HG03280 (cell line): Measurements from ENCODE around the gene VMP1.
"Not testable (repeated sequence)": the region's sequence is repeated elsewhere in the genome, so short reads cannot be mapped to it uniquely, and the experiment has no call there.

Experiments used
- ATAC-seq: cut with Tn5 transposase; IDR thresholded peaks from one replicate; pipeline ENCODE4 v1.9.1; 2021; ENCODE audit warnings: mild to moderate bottlenecking, moderate library complexity; ENCODE audit not compliant: unreplicated experiment

Gene VMP1

DNA sequence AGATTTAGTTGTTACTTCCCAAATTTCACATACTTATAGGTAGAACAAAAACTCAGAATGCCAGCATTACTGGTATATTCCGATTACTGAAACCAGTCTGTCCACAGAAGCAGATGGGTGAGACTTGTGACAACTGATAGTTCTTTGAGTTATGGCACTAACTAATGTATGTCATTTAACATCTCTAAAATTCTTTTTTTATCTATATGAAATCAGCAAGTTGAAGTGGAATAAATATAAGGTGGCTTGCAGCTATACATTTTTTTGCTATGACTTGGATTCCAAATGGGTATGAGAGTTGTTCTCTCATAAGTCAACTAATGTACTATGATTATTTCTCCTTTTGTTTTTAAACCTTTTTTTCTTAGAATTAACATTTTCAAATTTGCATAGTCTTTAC lies 69.1 kb downstream of the VMP1 start:
- ATAC-seq: no peak

DNA sequence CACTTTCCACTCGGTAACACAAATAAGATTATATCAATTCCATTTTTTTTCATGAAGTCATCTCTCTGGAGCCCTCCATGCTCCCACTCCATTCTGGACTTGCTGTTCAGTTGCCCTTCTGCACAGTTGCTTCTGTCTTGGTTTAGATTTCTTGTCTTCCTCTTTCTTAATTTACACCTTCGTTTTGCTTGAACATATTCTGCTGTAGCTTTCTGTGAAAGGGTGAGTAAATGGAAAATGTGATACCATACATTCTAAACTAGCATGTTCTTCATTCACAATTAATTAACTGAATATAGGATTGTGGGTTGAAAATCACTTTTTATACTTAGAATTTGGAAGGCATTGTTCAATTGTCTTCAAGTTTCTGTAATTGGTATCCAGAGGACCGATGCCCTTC lies 69.6 kb downstream of the VMP1 start:
- no peak for ATAC-seq

DNA sequence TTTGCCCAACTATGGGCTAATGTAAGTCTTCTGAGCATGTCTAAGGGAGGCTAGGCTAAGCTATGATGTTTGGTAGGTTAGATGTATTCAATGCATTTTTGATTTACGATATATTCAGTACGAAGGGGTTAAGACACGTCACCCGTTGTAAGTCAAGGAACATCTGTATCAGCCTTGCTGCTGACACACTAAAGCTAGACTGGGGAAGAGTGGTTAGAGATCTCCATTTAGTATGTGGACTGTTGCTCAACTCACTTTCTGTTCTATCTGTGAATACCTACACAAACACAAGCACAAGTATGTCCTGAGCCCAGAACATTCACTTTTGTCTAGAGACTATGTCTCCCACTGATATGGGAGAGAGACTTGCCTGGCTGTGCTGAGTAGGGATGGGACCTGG lies 71.5 kb downstream of the VMP1 start:
- ATAC-seq: no peak

DNA sequence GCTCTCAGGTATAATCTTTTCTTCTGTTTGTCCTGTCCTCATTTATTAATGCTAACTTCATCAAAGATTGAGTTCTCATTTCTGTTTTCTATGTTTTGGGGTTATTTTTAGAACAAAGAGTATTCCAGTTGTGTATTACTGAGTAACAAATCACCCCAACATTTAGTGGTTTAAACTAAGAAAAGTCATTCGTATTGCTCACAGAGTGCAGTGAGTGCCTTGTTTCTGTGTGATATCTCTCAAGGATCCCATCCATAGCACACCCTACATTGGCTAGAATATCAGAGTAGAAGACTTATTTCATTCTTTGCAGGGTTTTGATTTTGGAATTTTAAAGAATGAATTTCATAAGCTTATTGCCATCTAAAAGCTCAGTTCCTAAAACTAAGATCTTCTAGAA lies 72.1 kb downstream of the VMP1 start:
- no peak for ATAC-seq

DNA sequence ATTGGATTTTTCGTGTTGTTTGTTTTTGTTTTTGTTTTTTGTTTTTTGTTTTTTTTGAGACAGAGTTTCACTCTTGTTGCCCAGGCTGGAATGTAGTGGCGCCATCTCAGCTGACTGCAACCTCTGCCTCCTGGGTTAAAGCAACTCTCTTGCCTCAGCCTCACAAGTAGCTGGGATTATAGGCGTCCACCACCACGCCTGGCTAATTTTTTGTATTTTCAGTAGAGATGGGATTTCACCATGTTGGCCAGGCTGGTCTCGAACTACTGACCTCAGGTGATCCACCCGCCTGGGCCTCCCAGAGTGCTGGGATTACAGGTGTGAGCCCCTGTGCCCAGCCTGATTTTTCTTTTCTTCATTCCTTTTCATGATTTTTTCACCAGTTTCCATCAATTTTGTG lies 73.1 kb downstream of the VMP1 start:
- ATAC-seq: not testable (repeated sequence)

DNA sequence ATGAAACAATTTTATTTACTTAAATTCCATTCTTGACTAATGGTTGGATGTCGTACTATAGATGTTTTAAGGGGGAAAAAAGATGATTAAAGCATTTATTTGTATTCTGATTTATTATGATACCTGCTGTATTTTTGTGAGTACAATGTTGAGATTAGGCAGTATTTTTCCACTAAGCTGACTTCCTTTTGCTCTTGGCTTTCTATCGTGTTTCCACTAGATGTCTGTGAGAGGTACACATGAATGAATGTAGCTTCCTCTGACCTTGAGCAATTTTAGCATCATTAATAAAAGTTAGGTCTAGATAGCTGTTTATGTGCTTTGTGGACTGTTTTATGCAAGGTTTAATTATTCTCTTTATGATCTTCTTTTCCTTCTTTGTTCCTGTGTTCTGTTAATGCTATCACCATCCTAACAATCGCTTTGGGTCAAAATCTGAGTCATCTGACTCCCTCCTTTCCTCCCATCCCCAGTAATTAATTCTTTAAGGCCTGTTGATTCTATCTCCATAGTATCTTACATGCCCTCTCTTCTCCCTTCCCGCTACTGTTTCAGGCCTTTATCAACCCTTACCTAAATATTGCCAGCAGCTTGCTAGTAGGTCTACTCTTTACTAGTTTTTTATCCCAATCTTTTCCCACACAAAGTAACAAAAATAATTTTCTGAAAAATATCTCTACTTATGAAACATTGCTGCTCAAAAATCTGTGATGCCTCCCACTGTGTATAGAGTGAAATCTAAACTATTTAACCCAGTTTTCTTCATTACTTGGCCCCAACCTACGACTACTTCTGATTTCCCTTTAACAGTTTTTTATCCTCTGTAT lies 76.0 kb downstream of the VMP1 start:
- no peak for ATAC-seq

DNA sequence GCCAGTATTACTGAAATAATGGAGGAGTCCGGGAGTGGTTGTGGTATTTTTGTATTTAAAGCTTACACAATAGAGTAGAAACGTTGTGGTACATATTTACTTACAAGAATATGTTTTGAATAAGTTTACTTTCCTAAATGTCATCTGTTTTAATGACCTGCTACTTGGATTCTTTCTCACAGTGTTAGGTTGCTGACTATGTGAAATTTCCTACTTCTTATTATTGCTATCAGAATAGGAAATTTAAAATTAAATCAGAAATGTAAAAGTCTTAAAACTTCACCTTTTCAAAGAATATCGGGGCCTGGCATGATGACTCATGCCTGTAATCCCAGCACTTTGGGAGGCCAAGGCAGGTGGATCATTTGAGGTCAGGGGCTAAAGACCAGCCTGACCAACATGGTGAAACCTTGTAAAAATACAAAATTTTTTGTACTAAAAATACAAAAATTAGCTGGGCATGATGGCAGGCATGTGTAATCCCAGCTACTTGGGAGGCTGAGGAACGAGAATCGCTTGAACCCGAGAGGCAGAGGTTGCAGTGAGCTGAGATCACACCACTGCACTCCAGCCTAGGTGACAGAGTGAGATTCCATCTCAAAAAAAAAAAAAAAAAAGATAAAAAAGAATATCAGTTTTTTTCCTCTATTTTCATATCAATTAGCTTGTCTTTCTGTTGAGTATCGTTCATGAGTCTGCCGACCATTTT lies 77.8 kb downstream of the VMP1 start:
- no peak for ATAC-seq

DNA sequence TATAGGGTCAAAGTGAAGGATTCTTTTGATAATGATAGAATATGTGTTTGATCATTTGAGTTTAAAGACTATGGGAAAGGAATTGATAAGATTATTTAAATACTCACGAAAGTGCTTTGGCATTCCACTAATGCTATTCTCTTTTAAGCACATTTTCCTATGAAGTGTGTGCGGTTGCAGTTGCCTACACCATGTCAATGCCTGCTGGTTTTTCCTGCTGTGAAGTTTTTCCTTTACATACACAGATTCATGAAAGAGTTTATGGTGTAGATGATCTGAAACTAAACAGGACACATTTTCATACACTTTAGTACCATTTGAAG lies 78.7 kb downstream of the VMP1 start:
- ATAC-seq: no peak

DNA sequence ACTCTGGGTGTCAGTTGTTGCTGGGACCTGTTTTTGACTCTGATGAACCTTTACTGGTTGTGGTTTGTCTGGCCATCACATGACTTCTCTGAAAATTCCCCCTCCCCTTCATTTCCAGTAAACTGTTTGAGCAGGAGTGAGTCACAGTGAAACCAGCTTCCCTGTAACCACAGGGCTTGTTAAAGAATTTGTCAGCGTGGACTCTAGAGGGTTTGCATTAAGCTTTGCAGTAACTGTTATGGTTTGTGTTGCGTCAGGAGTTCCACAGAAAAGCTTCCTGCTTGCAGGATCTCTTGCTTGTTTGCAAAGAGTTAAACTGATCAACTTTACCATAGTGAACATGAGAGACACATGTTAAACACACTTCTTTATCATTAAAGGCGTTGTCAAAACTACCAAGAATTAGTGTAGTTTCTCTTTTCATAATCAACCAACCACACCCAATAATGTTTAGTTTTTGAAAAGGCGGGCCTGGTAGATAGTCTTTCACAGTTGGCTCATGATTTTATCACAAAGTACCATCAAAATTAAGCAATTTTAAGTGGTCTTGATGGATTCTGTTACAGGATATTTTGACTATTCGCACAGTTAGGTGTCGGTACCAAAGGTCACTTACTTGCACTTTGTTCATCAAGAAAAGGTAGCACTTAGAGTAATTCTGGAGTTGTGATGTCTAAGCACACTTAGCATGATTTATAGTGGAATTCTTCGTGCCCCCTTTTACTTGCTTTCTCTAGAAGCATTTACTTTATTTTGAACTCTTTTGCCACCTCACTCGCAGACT lies 79.3 kb downstream of the VMP1 start:
- peak; percentile 87 for ATAC-seq

DNA sequence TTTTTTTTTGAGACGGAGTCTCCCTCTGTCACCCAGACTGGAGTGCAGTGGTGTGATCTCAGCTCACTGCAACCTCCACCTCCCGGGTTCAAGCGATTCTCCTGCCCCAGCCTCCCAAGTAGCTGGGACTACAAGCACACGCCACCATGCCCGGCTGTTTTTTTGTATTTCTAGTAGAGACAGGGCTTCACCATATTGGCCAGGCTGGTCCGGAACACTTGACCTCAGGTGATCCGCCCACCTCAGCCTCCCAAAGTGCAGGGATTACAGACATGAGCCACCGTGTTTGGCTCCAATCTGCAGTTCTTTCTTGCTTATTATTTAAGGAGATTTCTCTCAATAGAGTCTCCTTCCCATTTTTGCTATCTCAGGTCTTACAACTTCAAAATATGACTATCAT lies 82.4 kb downstream of the VMP1 start:
- ATAC-seq: not testable (repeated sequence)

DNA sequence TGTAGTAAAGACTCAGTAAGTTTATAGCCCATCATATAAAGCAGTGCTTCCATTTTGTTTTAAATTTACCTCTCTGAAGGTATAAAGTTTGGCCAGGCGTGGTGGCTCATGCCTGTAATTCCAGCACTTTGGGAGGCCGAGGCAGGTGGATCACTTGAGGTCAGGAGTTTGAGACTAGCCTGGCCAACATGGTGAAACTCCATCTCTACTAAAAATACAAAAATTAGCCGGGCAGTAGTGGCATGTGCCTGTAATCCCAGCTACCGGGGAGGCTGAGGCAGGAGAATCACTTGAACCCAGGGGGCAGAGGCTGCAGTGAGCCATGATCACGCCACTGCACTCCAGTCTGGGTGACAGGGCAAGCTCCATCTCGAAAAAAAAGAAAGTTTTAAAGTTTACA lies 83.0 kb downstream of the VMP1 start:
- ATAC-seq: not testable (repeated sequence)

DNA sequence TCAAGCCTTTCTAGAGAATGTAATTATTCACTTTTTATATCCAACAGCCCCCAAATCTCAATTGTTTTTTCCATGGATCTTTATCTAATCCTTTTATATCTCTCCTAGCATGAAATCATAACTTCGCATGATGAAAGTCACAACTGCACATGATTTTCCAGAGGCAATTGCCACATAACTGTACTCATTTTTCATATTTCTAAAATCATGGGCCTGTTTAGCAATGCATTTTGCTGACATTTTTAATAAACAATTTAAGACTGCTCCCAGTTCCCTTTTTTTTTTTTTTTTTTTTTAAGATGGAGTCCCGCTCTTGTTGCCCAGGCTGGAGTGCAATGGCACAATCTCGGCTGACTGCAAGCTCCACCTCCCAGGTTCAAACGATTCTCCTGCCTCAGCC lies 83.5 kb downstream of the VMP1 start:
- no peak for ATAC-seq

DNA sequence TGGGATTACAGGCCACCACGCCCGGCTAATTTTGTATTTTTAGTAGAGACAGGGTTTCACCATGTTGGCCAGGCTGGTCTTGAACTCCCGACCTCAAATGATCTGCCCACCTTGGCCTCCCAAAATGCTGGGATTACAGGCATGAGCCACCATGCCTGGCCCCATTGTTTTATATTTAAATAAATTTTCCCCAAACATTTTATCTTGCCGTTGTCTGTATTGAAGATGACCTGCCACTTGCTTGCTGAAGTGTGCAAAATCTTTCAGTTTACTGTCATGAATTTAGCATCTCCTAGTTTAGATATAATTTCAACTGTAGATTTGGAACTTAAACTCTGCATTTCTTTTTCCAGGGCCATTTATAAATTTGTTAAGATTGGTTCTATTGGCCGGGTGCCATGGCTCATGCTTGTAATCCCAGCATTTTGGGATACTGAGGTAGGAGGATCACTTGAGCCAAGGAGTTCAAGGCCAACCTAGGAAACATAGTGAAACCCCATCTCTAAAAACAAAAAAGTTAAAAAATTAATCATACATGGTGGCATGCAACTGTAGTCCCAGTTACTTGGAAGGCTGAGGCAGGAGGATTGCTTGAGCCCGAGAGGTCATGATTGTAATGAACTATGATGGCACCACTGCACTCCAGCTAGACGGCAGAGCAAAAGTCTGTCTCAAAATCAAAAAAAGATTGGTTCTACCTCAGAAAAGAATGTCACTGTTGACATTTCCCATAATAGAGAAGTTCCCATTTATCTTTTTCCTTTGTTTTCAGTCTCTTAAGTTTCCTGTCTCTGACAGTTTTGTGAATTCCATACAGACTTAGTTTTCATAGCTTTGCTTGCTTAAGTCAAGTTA lies 84.4 kb downstream of the VMP1 start:
- no peak for ATAC-seq

DNA sequence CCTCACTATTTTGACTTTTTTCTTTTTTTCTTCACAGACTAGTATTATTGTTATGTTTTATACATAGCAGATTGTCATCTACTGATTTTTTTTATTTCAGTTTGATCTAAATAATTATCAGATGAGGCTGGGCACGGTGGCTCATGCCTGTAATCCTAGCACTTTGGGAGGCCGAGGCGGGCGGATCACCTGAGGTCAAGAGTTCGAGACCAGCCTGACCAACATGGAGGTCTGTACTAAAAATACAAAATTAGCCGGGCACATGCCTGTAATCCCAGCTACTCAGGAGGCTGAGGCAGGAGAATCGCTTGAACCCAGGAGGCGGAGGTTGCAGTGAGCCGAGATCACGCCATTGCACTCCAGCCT lies 85.0 kb downstream of the VMP1 start:
- not testable (repeated sequence) for ATAC-seq

DNA sequence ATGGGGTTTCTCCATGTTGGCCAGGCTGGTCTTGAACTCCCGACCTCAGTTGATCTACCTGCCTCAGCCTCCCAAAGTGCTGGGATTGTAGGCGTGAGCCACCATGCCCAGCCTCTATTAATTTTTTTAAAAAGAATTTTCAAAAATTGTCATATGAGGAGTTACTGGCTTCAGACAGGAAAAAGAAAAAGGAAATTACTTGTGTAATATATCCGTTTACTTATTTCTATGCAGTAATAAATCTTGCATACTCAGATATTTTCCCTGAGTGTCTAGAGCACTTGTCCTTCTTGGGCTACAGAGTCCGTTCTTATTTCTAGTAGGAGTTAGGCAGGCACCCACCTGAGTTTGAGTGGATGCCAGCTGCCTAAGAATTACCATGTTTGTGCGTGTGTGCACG lies 85.8 kb downstream of the VMP1 start:
- ATAC-seq: no peak

DNA sequence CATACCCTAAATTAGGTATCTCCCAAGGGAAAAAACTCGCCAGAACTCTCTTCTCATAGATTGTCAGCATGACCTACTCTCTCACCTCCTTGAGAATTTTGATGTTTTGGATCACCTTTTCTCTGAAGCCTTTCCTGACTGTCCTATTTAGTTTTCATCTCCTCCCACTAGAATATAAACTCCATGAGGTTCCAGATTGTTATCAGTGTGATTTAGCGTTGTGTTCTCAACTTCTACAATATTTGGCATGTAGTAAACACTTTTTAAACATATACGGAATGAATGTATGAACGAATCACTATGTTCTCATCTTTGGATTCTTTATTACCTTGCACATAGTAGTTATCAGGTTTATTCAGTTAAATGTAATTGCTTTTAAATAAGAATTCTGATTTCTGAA lies 88.7 kb downstream of the VMP1 start:
- ATAC-seq: no peak

DNA sequence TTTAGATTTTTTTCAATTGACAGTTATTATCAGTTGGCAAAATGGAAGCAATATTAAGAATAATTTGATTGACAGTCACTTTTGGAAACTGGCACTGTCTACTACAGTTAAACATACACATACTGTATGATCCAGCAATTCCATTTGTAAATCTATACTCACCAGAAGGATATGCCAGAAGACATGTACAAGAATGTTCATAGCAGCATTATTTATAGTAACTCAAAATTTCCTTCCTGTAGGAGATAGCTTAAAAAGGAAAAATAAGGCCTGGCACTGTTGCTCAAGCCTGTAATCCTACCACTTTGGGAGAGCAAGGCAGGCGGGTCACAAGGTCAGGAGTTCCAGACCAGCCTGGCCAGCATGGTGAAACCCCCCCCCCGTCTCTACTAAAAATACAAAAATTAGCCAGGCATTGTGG lies 89.3 kb downstream of the VMP1 start:
- ATAC-seq: no peak

DNA sequence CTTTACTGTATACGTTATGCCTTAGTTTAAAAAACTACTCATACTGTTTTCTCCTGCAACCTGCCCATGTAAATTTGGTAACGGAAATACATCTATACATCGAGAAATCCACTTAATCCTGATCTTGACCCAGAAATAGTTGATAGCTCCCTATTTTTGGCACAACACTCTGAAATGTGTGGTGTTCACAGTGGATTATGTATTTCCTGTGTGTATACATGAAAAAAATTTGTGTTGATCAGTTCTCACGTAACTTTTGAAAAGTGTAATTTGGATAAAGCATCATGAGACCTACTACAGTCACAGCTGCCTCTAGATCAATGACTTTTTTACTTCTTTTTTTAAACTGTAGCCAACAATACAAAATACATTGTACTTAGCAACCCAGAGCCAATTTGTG lies 90.7 kb downstream of the VMP1 start:
- no peak for ATAC-seq

DNA sequence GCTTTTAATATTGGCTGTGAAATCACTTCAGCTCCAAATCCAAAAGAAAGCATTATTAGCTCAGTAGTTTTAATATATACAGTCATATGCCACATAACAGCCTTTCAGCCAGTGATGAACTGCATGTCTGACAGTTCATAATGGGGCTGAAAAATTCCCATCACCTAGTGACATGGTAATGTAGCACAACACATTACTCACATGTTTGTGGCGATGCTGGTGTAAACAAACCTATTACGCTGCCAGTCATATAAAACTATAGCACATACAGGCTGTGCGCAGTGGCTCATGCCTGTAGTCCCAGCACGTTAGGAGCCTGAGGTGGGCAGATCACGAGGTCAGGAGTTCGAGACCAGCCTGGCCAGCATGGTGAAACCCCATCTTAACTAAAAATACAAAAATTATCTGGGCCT lies 93.1 kb downstream of the VMP1 start:
- no peak for ATAC-seq

DNA sequence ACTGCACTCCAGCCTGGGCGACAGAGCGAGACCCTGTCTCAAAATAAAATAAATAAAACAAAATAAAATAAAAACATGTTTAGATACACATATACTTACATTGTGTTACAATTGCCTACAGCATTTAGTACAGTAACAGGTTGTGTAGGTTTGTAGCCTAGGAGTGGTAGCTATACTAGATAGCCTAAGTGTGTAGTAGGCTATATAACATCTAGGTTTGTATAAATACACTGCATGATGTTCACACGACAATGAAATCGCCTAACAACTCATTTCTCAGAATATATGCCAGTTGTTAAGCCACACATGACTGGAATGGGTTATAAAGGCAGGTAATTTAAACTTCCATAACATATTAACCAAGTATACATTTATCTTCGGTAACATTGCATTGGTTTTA lies 94.7 kb downstream of the VMP1 start:
- ATAC-seq: no peak

DNA sequence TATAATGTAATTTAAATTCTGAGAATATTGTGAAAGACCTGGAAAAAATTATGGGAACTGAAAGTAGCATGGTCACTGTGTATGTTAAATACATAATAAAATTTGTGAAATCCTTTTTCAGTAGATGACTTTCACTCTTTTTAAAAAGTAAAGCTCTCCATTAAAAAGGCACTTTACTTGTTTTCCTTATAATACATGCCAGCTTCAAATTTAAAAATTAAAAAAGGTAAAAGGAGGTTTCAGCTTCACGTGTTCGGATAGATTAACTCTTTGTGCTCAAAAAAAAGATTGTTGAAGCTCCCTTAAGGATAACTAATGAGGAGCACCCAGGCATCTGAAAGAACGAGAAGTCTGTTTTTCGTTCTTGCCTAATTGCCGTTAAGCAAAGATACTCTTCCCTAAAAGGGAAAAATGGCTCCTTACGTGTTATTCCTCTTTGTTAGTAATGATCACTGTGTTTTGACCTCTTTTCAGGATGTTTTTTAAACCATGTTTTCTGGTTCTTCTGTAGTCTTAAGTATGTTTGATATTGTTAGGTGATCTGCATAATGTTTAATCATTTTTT lies 97.5 kb downstream of the VMP1 start:
- no peak for ATAC-seq
